ENCODE results near the gene ZNF335. TPM values are rescaled to one million over a fixed set of nuclear protein-coding genes. Genes with fewer than 3 reads are reported as not detected.

ZNF335 gene
- total and polyA plus RNA-seq, 2 of the 8 experiments (the other 6 are each of a cell fraction or from before 2014, with no cell fraction given): 12.4 to 14.6 TPM

DNA sequence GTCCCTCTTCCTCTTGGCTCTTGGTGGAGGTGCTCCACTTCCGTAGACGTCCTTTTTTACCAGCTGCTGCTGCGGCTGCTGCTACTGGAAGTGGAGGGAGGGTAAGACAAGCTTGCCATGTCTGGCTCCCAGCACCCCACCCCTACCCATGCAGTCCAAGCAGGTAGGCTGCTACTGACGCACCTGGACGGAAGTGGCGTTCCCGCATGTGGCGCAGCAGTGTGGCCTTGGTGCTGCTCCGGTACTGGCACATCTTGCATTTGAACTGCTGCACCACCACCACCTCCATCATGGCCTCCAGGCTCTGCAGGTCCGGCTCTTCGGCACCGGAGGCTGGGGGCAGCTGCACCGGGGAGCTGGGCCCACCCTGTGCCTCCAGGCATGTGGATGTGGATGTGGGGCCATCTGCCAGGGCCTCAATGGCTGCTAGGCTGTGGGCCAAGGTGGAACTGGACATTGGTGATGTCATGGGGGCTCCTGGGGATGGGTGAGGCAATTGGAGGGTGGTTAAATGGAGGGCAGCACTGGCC, 4.4 kb downstream of the ZNF335 start (continued):
- TF ChIP-seq CHD7 (IDR thresholded peaks at IDR 0.05; ENCODE audit: insufficient replicate concordance, low read length) (no peak), NANOG (IDR thresholded peaks at IDR 0.05; ENCODE audit: insufficient read depth, low read depth, low read length, poor library complexity, severe bottlenecking) (no peak), SRF (IDR thresholded peaks at IDR 0.05; ENCODE audit: low read depth, low read length) (no peak), EZH2 (IDR thresholded peaks at IDR 0.05; ENCODE audit: low read depth, low read length, severe bottlenecking) (no peak), SP1 (IDR thresholded peaks at IDR 0.05; ENCODE audit: low read depth, low read length) (no peak), SP4 (IDR thresholded peaks at IDR 0.05; ENCODE audit: low read length) (no peak), POLR2AphosphoS5 (IDR thresholded peaks at IDR 0.05; ENCODE audit: low read depth, low read length) (no peak), YY1 (IDR thresholded peaks at IDR 0.05; ENCODE audit: low read depth, low read length) (no peak), FOSL1 (IDR thresholded peaks at IDR 0.05; ENCODE audit: insufficient read depth, low read depth, low read length) (no peak), MAFK (IDR thresholded peaks at IDR 0.05; ENCODE audit: low read depth, low read length) (no peak), BACH1 (IDR thresholded peaks at IDR 0.05; ENCODE audit: low read length) (no peak), POU5F1 (IDR thresholded peaks at IDR 0.05; ENCODE audit: low read depth, low read length) (no peak)

All from H1 (cell line).